K562 (cell line): ENCODE data around the gene C7orf57. TPM values are rescaled to one million over a fixed set of nuclear protein-coding genes. Genes with fewer than 3 reads are reported as not detected.

Source experiments
- ATAC-seq: fragments of 200-7000 bp; cut with Tn5 transposase; 3 replicates; pipeline ENCODE4 v1.9.1; 2020; ENCODE audit warnings: moderate library complexity
- BruUV-seq: library from RNA; stranded (reverse); fragments of 400-500 nt; replicated peaks from 2 replicates; lab custom pipeline; 2021; lab: Mats Ljungman, UMichigan
- CTCF ChIA-PET: fragments of 300-600 bp; formaldehyde crosslinking; extraction: SDS; loops from one replicate; lab custom pipeline; 2021; ENCODE audit warnings: low intra/inter-chr PET ratio; lab: Yijun Ruan, JAX
- POLR2A ChIA-PET: fragments of 300-600, 350-650 bp; sonication (Branson Sonifier 250); formaldehyde crosslinking; extraction: SDS; loops from one replicate; lab custom pipeline; 2021; ENCODE audit warnings: antibody characterized with exemption, inconsistent platforms; lab: Yijun Ruan, JAX
- DNase-seq, 4 experiments: peaks; one replicate each; pipeline versions ENCODE4 v3.0.0 to v3.0.0-alpha.2; 2011 to 2018; ENCODE audit warnings: low spot score in 3 of 4, mixed read lengths in 3 of 4; ENCODE audit errors: extremely low read depth in 1 of 4
- FAIRE-seq: peaks from 2 replicates; lab custom pipeline; 2011; peaks lifted over from hg19 to GRCh38; lab: Jason Lieb, UNC
- H2AFZ ChIP-seq: 2 replicates; pipeline ENCODE4 v1.6.0; 2011; ENCODE audit warnings: low read depth, low read length, control low read depth, inconsistent platforms
- H3K27ac ChIP-seq: fragments of 200-600 bp; 3 replicates; pipeline ENCODE4 v1.8.0; 2011; ENCODE audit warnings: low read depth, mild to moderate bottlenecking, control low read depth, inconsistent platforms, low read length, moderate library complexity, mixed read lengths; ENCODE audit errors: extremely low read depth
- H3K27me3 ChIP-seq, 2 experiments: fragments of 300-600 bp in 1 of 2; 2 replicates in 1 of 2; 3 replicates in 1 of 2; pipeline versions ENCODE4 v1.6.0 to v1.8.0; 2011; ENCODE audit warnings: inconsistent platforms in 2 of 2, low read length in 2 of 2, mild to moderate bottlenecking in 1 of 2, mixed read lengths in 1 of 2, moderate library complexity in 1 of 2; ENCODE audit not compliant: control insufficient read depth in 2 of 2, insufficient read depth in 2 of 2
- H3K36me3 ChIP-seq: fragments of 300-600 bp; 3 replicates; pipeline ENCODE4 v1.8.0; 2011; ENCODE audit warnings: mild to moderate bottlenecking, low read length, inconsistent platforms; ENCODE audit not compliant: control insufficient read depth, insufficient read depth
- H3K4me1 ChIP-seq, 2 experiments: fragments of 200-600 bp in 1 of 2; replicated peaks in 1 of 2; 2 replicates in 1 of 2; 3 replicates in 1 of 2; pipeline versions ENCODE4 v1.5.1 to v1.8.0; 2011; ENCODE audit warnings: inconsistent platforms in 2 of 2, low read length in 2 of 2, mild to moderate bottlenecking in 1 of 2, mixed read lengths in 1 of 2, moderate library complexity in 1 of 2; ENCODE audit not compliant: control insufficient read depth in 2 of 2, insufficient read depth in 2 of 2
- H3K4me2 ChIP-seq: 2 replicates; pipeline ENCODE4 v1.6.1; 2011; ENCODE audit warnings: low read length, control low read depth, inconsistent platforms, mixed read lengths; ENCODE audit not compliant: insufficient read depth
- H3K4me3 ChIP-seq: fragments of 200-600 bp; sonication (generic), shearing (Covaris generic); 2 replicates; pipeline ENCODE4 v1.5.1; 2016; ENCODE audit warnings: control low read depth, inconsistent platforms
- H3K79me2 ChIP-seq: fragments of 200-600 bp; 3 replicates; pipeline ENCODE4 v1.8.0; 2011; ENCODE audit warnings: low read length, inconsistent platforms; ENCODE audit not compliant: control insufficient read depth, insufficient read depth
- H3K9ac ChIP-seq, 2 experiments: 2 replicates each; pipeline versions ENCODE4 v1.6.0 to v1.6.1; 2011; ENCODE audit warnings: low read depth in 2 of 2, low read length in 2 of 2, control low read depth in 1 of 2, inconsistent platforms in 1 of 2, mild to moderate bottlenecking in 1 of 2, mixed read lengths in 1 of 2; ENCODE audit not compliant: insufficient read depth in 1 of 2
- H3K9me1 ChIP-seq: one replicate; pipeline ENCODE4 v1.6.0; 2011; ENCODE audit warnings: inconsistent platforms, mild to moderate bottlenecking, low read length, moderate library complexity; ENCODE audit not compliant: control insufficient read depth, insufficient read depth
- H3K9me3 ChIP-seq: replicated peaks from 2 replicates; pipeline ENCODE4 v1.5.1; 2011; ENCODE audit warnings: low read depth, low read length, inconsistent platforms; ENCODE audit not compliant: control insufficient read depth, insufficient read depth
- H4K20me1 ChIP-seq: replicated peaks from 2 replicates; pipeline ENCODE4 v1.6.1; 2011; ENCODE audit warnings: low read length, inconsistent platforms, mixed read lengths; ENCODE audit not compliant: control insufficient read depth, insufficient read depth
- MXI1 ChIP-seq: IDR thresholded peaks from 2 replicates; pipeline ENCODE4 v1.6.1; 2011; ENCODE audit warnings: low read depth, mild to moderate bottlenecking, improper control_type of control experiment, low read length
- NFXL1 ChIP-seq: fragments of 450-650 bp; formaldehyde crosslinking; IDR thresholded peaks from 2 replicates; pipeline ENCODE4 v1.4.0; 2021; ENCODE audit warnings: mild to moderate bottlenecking
- NR3C1 ChIP-seq: sonication (generic); formaldehyde crosslinking; IDR thresholded peaks from 2 replicates; pipeline ENCODE4 v1.8.1; 2022; ENCODE audit warnings: missing genetic modification reagents
- SIRT6 ChIP-seq: IDR thresholded peaks from one replicate; pipeline ENCODE4 v1.6.1; 2012; ENCODE audit warnings: low read depth, mild to moderate bottlenecking, control low read depth, inconsistent platforms, low read length, moderate library complexity
- SMARCC2 ChIP-seq: fragments of 450-650 bp; IDR thresholded peaks from 2 replicates; pipeline ENCODE4 v1.6.1; 2017; ENCODE audit warnings: antibody characterized with exemption, moderate library complexity, mild to moderate bottlenecking, low read depth
- TAF1 ChIP-seq: IDR thresholded peaks from 2 replicates; pipeline ENCODE4 v1.6.1; 2011; ENCODE audit warnings: mild to moderate bottlenecking, low read length, moderate library complexity; ENCODE audit not compliant: insufficient read depth, control insufficient read depth, severe bottlenecking; ENCODE audit errors: extremely low read depth
- ZNF134 ChIP-seq: fragments of 250-450 bp; sonication (Bioruptor Pico); conservative IDR thresholded peaks from 2 replicates; pipeline ENCODE4 v1.4.0; 2020
- ZNF354B ChIP-seq: fragments of 250-450 bp; sonication (Bioruptor Pico); IDR thresholded peaks from 2 replicates; pipeline ENCODE4 v1.4.0; 2020
- WGBS: fragments of 100-300 bp; shearing (Covaris generic); methylation state at CpG from one replicate; pipeline ENCODE4 v1.1.6; 2016; ENCODE audit warnings: low coverage, mixed read lengths; ENCODE audit not compliant: insufficient coverage; ENCODE audit errors: missing lambda C conversion rate; 5-methylcytosine and 5-hydroxymethylcytosine counted together
- in situ Hi-C: fragments of 300-500 bp; cut with MboI; formaldehyde crosslinking; loops from 4 replicates; pipeline ENCODE4 v1.15.0; 2018; ENCODE audit warnings: inconsistent platforms, mixed read lengths
- intact Hi-C: fragments of 100-400 bp; cut with micrococcal nuclease; formaldehyde crosslinking; loops from 2 replicates; pipeline ENCODE4 v1.14.2; 2022
- polyA plus RNA-seq, 8 experiments: library from polyadenylated mRNA; depleted of rRNA in 4 of 8; stranded (reverse) in 5 of 8; unstranded in 3 of 8; fragments of >200 nt; fragmentation: Nextera tagmentation in 2 of 8; fragmentation: Illumina TruSeq in 1 of 8; extraction: Ambion mirVana in 2 of 8; extraction: Trizol in 1 of 8; gene quantifications; 2 replicates each; pipeline versions ENCODE4 v1.2.1 to v1.2.3, GENCODE V29; 2011 to 2014; ENCODE audit warnings: inconsistent platforms in 1 of 8, missing spikeins in 1 of 8
- total RNA-seq, 7 experiments: library from RNA; depleted of rRNA in 6 of 7; stranded (reverse); fragments of >200 nt in 6 of 7; fragmentation: Illumina TruSeq in 2 of 7; extraction: Trizol in 2 of 7; gene quantifications; 2 replicates each; pipeline versions ENCODE4 v1.2.1 to v1.2.3, GENCODE V29; 2011 to 2021; ENCODE audit warnings: low replicate concordance in 1 of 7
- TF ChIP-seq, protein P1 (sequence below): fragments of 250-450 bp; sonication (Bioruptor Pico); IDR thresholded peaks from 2 replicates; pipeline ENCODE4 v1.5.0; 2021; ENCODE audit warnings: mild to moderate bottlenecking, moderate library complexity
- TF ChIP-seq, protein P2 (sequence below): fragments of 250-450 bp; sonication (Bioruptor Pico); IDR thresholded peaks from 2 replicates; pipeline ENCODE4 v1.8.0; 2021; ENCODE audit warnings: moderate library complexity, mild to moderate bottlenecking, inconsistent platforms

Gene C7orf57
- total and polyA plus RNA-seq, 9 of the 15 experiments (the other 6 are each of a cell fraction or from before 2014, with no cell fraction given), result not detected

DNA sequence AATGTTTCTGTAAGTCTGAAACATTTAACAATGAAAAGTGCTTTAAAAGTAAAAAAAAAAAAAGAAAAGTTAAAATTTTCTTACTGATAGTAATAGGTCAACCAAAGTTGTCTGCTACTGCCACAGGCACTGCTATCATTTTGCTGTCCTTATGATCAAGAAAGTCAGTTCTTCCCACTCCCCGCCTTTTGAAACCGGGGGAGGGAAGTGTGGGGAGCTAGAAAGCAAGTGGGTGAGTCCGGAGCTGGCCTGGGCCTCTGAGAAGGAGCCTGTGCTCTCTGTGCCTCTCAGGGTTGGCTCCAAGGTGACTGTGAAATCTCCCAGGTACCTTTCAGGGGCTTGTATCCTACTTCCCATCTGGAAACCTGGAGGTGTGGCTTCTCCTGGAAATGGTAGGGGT lies 7.3 kb downstream of the C7orf57 start:
- no peak overlapping the region for H3K9ac ChIP-seq
- WGBS, result 0% methylated on average over 3 of the region's 3 CpGs
- POLR2A ChIA-PET, result no interaction called here
- TF ChIP-seq ZNF134 (CRISPR knock-in tag), result no peak
- TF ChIP-seq, protein P1, sequence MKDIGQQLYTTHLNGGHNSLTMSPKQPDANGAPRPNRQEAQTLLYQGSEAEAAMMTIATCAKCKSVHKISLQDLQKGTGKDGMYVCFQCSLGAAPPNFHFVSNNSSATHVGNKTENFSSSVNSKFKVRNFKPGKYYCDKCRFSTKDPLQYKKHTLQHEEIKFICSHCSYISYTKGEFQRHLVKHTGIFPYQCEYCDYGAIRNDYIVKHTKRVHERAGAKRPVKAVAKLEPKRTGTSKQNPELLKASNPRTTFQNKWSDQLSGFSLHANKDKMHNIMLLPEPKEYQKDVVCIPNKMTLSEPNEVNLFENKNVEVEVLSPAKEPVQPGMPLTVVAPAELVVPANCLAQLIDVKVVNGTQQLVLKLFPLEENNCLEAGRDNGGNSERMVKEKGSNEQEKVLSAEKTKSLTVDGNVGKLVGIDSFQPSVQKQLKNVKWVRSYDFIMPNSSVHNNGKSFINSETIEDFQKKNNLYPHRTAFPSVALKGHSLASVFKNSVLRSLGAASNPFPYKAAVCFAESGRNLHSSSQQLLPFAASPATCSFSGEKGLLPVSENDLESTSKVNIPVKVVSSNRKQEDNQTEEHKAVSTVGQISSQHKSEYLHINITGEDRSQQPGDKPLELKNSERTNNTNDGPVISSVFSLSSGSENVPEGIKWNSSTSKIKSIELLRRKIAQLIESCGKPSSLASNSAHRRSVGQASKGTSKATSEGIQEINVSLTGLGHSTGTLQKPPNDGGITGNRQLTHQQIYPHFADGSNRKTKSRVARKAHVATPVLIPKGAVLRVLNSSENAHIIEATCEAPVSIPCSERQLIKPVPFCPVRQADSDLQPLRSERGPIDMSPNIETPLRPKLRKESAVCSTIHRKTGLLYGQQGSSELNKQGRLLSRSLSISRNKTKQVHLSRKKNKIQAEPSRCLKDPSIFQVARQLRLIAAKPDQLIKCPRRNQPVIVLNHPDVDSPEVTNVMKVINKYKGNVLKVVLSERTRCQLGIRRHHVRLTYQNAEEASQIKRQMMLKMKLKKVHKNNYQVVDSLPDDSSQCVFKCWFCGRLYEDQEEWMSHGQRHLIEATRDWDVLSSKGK, result no peak
- no peak for TF ChIP-seq NFXL1 (CRISPR knock-in tag)
- TF ChIP-seq, protein P2, sequence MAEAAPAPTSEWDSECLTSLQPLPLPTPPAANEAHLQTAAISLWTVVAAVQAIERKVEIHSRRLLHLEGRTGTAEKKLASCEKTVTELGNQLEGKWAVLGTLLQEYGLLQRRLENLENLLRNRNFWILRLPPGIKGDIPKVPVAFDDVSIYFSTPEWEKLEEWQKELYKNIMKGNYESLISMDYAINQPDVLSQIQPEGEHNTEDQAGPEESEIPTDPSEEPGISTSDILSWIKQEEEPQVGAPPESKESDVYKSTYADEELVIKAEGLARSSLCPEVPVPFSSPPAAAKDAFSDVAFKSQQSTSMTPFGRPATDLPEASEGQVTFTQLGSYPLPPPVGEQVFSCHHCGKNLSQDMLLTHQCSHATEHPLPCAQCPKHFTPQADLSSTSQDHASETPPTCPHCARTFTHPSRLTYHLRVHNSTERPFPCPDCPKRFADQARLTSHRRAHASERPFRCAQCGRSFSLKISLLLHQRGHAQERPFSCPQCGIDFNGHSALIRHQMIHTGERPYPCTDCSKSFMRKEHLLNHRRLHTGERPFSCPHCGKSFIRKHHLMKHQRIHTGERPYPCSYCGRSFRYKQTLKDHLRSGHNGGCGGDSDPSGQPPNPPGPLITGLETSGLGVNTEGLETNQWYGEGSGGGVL (CRISPR knock-in tag), result no peak
- no peak for TF ChIP-seq NR3C1
- TF ChIP-seq SIRT6, result no peak
- TF ChIP-seq ZNF354B (CRISPR knock-in tag), result no peak
- TF ChIP-seq SMARCC2, result no peak
- no peak for TF ChIP-seq MXI1
- no peak for TF ChIP-seq TAF1

More for the DNA sequence above, 7.3 kb downstream of the C7orf57 start:
- CTCF ChIA-PET, result no interaction called here
- FAIRE-seq (no peak), DNase-seq (no peak), ATAC-seq (no peak)
- no peaks in the 10 kb centered on the region for H3K9me3 ChIP-seq
- H3K27me3 ChIP-seq, result peaks cover 20 to 50% of the 10 kb centered on the region in 2 experiments; a peak in 4 of 5 replicates
- H3K36me3 ChIP-seq, result no peaks in the 10 kb centered on the region
- no peaks in the 10 kb centered on the region for H3K79me2 ChIP-seq
- intact Hi-C loops (no loop called here), in situ Hi-C loops (no loop called here)
- H3K4me3 ChIP-seq, result no peak overlapping the region
- H3K27ac ChIP-seq, result no peak overlapping the region
- no peak overlapping the region for H2AFZ ChIP-seq
- H4K20me1 ChIP-seq, result no peaks in the 10 kb centered on the region
- H3K4me1 ChIP-seq, result no peaks in the 10 kb centered on the region; a peak in 1 of 5 replicates
- H3K4me2 ChIP-seq, result no peak overlapping the region
- no peaks in the 10 kb centered on the region for H3K9me1 ChIP-seq
- BruUV-seq, result no TSS peak
